ENCODE results near the gene MYLIP.

GRCh38 chr6:16137451-16137801 is 8.5 kb downstream of the MYLIP start:
- TF ChIP-seq CTCF (conservative IDR thresholded peaks at IDR 0.05 in 1 of 2, IDR thresholded peaks at IDR 0.05 in 1 of 2; ENCODE audit: low read depth in 1 of 2, low read length in 2 of 2) (no peak), EZH2 (IDR thresholded peaks at IDR 0.05; ENCODE audit: low read length, missing control alignments) (no peak)

Measured in fibroblast of lung (primary cell).